GM19238 (cell line): Measurements from ENCODE around the gene COG5.

Experiments used
- DNase-seq: peaks from one replicate; pipeline ENCODE4 v3.0.0; 2011; ENCODE audit warnings: low spot score; ENCODE audit not compliant: insufficient read length

The COG5 gene

GRCh38 chr7:107332488-107333269 lies 231.0 kb downstream of the COG5 start:
- DNase-seq = peak; percentile 1

GRCh38 chr7:107330478-107330877 lies 233.2 kb downstream of the COG5 start:
- DNase-seq = no peak

GRCh38 chr7:107327986-107328569 lies 235.6 kb downstream of the COG5 start:
- no peak for DNase-seq

- DNase-seq = no peak
Measured at GRCh38 chr7:107326061-107326460, 237.7 kb downstream of the COG5 start.

- DNase-seq = no peak
Measured at GRCh38 chr7:107322015-107322414, 241.7 kb downstream of the COG5 start.

GRCh38 chr7:107321611-107322010 lies 242.1 kb downstream of the COG5 start:
- no peak for DNase-seq

- no peak for DNase-seq
Measured at GRCh38 chr7:107319724-107320228, 243.9 kb downstream of the COG5 start.

- no peak for DNase-seq
Measured at GRCh38 chr7:107318523-107319160, 245.1 kb downstream of the COG5 start.

- DNase-seq = no peak
Measured at GRCh38 chr7:107315716-107316220, 248.0 kb downstream of the COG5 start.

GRCh38 chr7:107313355-107313754 lies 250.4 kb downstream of the COG5 start:
- no peak for DNase-seq

GRCh38 chr7:107312418-107312817 lies 251.3 kb downstream of the COG5 start:
- no peak for DNase-seq

GRCh38 chr7:107309296-107309695 lies 254.4 kb downstream of the COG5 start:
- DNase-seq = no peak

GRCh38 chr7:107304636-107305035 lies 259.1 kb downstream of the COG5 start:
- DNase-seq = no peak

- DNase-seq = no peak
Measured at GRCh38 chr7:107304063-107304462, 259.7 kb downstream of the COG5 start.

- DNase-seq = no peak
Measured at GRCh38 chr7:107302250-107302847, 261.4 kb downstream of the COG5 start.

GRCh38 chr7:107294182-107294581 lies 269.5 kb downstream of the COG5 start:
- no peak for DNase-seq

GRCh38 chr7:107292591-107292990 lies 271.1 kb downstream of the COG5 start:
- no peak for DNase-seq

- DNase-seq = no peak
Measured at GRCh38 chr7:107291434-107291833, 272.3 kb downstream of the COG5 start.

GRCh38 chr7:107286751-107287621 lies 276.7 kb downstream of the COG5 start:
- no peak for DNase-seq

GRCh38 chr7:107284911-107285479 lies 278.7 kb downstream of the COG5 start:
- DNase-seq = no peak
